SH-SY5Y (cell line): ENCODE data around the gene LRMDA.

Experiments
- GATA2 ChIP-seq: IDR thresholded peaks from 2 replicates; pipeline ENCODE4 v1.6.1; 2011; ENCODE audit warnings: mild to moderate bottlenecking, low read depth, low read length
- GATA3 ChIP-seq: IDR thresholded peaks from 2 replicates; pipeline ENCODE4 v1.6.1; 2011; ENCODE audit warnings: low read depth, mild to moderate bottlenecking, low read length, moderate library complexity

DNA sequence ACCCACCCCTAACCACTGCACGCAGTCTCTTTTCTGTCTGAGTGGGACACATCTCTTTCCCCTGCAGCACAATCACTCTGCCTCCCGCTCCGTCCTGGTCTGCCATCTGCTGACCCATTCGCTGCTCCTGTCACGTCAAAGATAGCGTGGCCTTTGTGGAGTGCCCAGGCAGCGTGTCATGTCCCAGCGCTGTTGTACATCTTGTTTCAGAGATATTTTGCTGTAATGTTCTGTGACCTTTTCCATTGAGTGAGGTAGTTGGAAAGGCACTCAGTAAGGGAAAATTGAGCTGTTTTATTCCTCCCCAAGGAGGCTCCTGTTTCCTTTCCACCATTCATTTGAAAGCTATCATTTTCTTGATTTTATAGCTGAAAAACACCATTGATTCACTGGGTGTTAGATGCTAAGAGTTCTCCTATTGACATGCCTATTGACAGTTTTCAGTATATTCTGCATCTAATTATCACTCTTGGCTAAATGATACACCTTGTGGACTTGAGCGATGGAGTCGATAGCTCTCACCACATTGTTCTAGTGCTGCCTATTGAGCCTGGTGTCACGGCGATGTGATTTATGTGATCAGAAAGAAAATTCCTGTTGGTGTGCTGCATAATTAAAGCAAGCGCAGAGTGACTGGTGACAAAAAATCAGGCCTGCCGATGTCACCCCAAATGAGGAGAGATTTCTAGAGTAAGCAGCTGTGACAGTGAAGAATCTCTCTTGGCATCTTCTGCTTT, 372.6 kb downstream of the LRMDA start:
- TF ChIP-seq GATA3 (no peak), GATA2 (no peak)
